GM18526 (cell line): Measurements from ENCODE around the gene OR7A17.

Source experiments
- POLR2A ChIP-seq: IDR thresholded peaks from 3 replicates; pipeline ENCODE4 v1.6.1; 2011; ENCODE audit not compliant: insufficient read length; ENCODE audit errors: extremely low read depth

Gene OR7A17

GRCh38 chr19:14886032-14886431 lies at the start of gene OR7A17:
Gene OR7A17 (minus strand): TSS chr19:14886132. CDS start chr19:14881355, 4,777 bp downstream.
- TF ChIP-seq POLR2A, result no peak

- no peak for TF ChIP-seq POLR2A
Observed at GRCh38 chr19:14933506-14933905, 47.6 kb upstream of the OR7A17 start.

GRCh38 chr19:14916848-14917247 lies 30.9 kb upstream of the OR7A17 start:
- TF ChIP-seq POLR2A, result no peak

DNA sequence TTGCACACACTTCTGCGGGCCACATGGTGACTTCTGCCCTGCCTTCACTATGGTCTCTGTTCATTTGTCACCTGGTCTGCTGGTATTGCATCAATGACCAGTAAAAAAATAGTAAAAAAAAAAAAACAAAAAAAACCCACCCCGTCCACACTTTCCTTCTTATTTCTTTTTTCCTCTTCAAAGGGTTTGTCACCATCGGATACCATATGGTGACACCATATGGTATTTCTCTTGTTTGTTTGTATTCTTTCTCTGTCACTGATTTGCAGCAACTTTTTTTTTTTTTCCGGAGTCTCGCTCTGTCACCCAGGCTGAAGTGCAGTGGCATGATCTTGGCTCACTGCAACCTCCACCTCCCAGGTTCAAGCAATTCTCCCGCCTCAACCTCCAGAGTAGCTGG lies 29.2 kb upstream of the OR7A17 start:
- no peak for TF ChIP-seq POLR2A

DNA sequence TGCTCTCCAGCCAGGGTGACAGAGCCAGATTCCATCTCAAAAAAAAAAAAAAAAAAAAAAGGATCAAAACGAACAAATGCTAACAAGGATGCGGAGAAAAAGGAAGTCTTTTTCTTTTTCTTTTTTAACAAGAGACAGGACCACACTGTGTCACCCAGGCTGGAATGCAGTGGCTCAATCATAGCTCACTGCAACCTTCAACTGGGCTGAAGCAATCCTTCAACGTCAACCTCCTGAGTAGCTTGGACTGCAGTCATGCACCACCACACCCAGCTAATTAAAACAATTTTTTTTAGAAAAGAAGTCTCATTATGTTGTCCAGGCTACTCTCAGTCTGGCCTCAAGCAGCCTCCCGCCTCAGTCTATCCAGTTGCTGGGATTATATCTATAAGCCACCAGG lies 20.8 kb upstream of the OR7A17 start:
- TF ChIP-seq POLR2A, result no peak

DNA sequence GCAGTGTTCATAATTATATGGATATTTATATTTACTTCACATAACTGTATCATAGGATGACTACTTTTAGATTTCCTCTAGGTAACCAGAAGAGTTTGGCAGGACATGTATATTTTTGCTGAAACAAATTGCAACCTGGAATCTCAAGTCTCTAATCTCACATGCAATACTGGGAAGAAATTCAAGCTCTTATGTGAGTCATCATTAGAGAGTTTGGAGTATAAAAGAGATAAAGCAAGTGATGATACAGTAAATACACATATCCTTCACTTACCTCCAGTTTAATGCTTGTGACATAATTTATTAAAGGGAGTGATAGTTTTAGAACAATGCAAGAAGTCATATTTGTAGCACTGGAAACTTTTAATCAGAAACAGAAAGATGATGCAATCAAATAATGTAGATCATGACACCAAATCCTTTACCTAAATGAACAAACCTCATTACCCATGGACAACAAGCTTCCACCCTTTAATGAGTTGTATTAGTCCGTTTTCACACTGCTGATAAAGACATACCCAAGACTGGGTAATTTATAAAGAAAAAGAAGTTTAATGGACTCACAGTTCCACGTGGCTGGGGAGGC lies 15.8 kb upstream of the OR7A17 start:
- TF ChIP-seq POLR2A, result no peak

DNA sequence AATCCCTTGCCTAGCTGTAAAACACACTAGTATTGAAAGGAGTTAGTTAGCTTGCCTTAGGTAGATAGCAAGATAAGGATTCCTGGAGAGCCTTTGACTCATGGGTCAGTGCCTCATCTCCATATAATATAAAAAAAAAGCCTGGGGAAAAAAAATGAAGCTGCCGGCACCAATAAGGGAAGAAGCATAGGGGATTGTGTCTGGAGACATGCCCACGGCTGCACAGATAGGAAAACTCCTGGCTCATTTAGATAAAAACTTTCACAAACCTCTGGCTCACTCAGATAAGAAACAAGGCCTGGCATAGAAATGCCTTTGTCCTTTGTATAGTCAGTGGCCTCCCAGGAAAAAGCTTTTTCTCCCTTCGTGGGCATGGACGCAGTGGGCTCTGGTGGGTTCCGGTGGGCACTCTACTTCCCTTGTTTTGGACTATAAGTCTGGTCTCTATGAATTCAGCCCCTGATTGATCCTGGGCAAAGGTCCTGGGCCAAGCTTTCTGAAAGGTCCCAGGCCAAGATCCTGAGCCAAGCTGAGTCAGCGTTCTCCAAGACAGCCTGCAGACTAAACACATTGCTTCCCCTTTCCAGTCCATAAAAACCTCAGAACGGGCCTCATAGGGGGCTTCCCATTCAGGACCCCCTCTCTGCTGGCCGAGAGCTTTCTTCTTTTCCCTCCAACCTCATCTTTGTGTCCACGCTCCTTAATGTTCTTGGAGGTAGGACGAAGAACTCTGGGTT lies 4.9 kb upstream of the OR7A17 start:
- no peak for TF ChIP-seq POLR2A

GRCh38 chr19:14889994-14890642 lies 4.2 kb upstream of the OR7A17 start:
- TF ChIP-seq POLR2A, result no peak

- TF ChIP-seq POLR2A, result no peak
Observed at GRCh38 chr19:14871619-14872230, 14.2 kb downstream of the OR7A17 start.

DNA sequence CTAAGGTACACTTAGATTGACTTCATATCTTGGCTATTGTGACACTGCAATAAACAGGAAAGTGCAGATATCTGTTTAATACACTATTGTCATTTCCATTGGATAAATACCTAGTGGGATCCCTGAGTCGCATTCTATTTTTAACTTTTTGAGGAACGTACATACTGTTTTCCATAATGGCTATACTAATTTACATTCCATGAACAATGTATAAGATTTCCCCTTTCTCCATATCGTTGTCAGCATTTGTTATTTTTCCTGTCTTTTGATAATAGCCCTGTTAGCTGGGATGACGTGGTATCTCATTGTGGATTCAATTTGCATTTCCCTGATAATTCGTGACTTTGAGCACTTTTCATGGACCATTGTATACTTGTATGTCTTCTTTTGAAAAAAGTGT lies 17.4 kb downstream of the OR7A17 start:
- no peak for TF ChIP-seq POLR2A

DNA sequence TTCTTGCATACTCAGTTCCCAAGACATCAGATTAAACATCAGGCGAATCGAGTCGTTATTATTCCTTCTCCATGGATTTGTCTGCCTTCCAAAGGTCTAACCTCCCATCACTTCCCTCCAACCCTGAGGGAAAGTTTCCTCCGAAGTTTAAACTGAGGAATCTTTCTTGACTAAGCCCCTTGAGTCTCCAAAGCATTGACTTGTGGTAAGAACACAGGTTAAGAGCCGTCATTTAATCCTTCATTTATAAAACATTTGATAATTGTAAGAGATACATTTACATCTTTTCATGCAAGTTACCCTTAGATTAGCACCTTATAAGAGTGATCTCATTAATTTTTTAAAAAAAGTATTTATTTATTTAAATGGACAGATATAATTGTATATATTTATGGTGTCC lies 37.1 kb downstream of the OR7A17 start, which contains the start of gene OR7A10:
OR7A10 (minus strand) TSS at position 101 of the 400 bp plus-strand sequence. CDS start 7,045 bp downstream, outside the sequence.
- no peak for TF ChIP-seq POLR2A

DNA sequence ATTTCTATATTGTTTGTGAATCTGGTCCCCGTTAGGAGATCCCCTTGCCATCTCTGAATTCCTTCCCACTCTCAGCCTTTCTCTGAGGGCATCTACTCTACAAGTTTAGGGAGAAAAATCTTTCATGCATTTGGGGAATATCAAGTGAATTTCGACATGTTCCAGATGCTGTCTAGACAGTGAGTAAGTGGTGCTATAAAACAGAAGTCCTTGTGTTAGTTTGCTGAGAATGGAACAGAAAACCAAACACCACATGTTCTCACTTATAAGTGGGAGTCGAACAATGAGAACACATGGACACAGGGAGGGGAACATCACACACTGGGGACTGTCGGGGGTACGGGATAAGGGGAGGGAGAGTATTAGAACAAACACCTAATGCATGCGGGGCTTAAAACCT lies 42.4 kb downstream of the OR7A17 start:
- TF ChIP-seq POLR2A, result no peak

- no peak for TF ChIP-seq POLR2A
Observed at GRCh38 chr19:14843169-14843568, 42.8 kb downstream of the OR7A17 start.

GRCh38 chr19:14840206-14840605 lies 45.7 kb downstream of the OR7A17 start:
- no peak for TF ChIP-seq POLR2A

- TF ChIP-seq POLR2A, result no peak
Observed at GRCh38 chr19:14837391-14837790, 48.5 kb downstream of the OR7A17 start.

GRCh38 chr19:14835011-14835410 lies 50.9 kb downstream of the OR7A17 start, which contains the start of the genes OR7A5 and OR7C1:
Gene OR7A5 (minus strand): TSS chr19:14835185. CDS start chr19:14828241, 6,944 bp downstream.
Gene OR7C1 (minus strand): TSS chr19:14835185. CDS start chr19:14800136, 35,049 bp downstream.
- TF ChIP-seq POLR2A, result no peak
